Myocyte (in vitro differentiated cells): ENCODE measurements around the gene S100A8. TPM values are rescaled to one million over a fixed set of nuclear protein-coding genes. Genes with fewer than 3 reads are reported as not detected.
"Not testable (repeated sequence)": the region's sequence is repeated elsewhere in the genome, so short reads cannot be mapped to it uniquely, and the experiment has no call there.

Source experiments
- DNase-seq: peaks from one replicate; pipeline ENCODE4 v3.0.0-alpha.2; 2012; ENCODE audit warnings: low read depth
- total RNA-seq: library from RNA; depleted of rRNA; stranded (reverse); fragments of >200 nt; gene quantifications from 2 replicates; pipeline ENCODE4 v1.2.3, GENCODE V29; 2014

S100A8 gene
- total RNA-seq, 1 donor from 2014 or later, result not detected

DNA sequence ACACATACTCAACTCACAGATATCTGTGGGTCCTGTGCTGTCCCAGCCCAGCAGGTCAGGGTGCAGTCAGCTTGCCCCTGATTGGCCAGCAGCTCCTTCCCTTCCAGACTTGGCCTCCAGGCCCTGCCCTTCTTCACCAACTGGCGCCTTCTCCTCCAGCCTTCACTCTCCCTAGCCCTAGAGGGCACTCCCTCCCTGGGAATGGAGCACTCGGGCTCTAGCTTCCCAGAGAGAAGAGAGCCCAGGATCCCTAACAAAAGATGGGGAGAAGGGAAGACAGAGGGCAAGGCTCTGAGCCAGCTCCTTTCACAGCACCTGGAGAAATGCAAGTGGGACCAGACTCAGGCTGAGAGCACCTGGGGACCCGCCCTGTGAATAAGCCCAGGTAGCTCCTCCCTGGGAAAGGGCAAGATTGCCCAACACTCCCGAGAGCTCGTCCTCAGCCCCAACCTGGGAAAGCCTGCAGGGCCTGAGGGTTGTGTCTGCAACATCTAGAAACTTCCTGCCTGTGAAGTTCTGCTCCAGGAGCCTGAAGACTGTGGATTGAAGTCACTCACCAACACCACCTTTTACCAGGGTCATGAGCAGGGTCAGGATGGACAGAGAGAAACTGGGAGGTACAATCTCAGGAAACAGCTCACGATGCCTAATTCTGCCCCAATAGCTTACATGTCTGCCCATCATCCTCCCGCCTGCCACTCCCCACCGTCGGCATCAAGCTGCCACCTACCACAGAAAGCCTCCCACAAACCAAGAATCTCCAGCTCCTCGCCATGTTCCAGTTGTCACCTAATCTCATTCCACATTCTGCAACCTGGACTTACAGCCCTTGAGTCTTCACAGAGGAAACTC is 42.1 kb downstream of the S100A8 start, which contains the start of gene PGLYRP4:
Gene PGLYRP4, minus strand, starts transcription at position 331 of the 852 bp plus-strand sequence. CDS start 909 bp downstream, outside the sequence.
- DNase-seq, result no peak

DNA sequence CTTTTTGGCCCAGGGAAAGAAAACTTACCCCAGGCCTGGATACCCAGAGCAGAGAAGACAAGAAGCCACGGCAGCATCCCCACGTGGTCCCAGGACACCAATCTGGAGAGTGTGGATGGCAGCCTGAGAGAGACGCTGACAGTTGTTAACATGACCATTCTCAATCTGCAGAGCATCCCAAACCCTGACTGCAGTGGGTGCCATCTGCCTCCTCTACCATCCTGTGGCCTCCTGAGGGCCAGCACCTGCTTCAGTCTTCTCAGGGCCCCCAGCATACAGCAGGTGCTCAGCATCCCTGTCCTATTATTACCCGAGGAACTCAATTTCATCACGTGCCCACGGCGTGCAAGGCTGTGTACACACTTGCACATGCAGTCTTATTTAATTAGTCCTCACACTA is 43.0 kb downstream of the S100A8 start:
- DNase-seq, result no peak

DNA sequence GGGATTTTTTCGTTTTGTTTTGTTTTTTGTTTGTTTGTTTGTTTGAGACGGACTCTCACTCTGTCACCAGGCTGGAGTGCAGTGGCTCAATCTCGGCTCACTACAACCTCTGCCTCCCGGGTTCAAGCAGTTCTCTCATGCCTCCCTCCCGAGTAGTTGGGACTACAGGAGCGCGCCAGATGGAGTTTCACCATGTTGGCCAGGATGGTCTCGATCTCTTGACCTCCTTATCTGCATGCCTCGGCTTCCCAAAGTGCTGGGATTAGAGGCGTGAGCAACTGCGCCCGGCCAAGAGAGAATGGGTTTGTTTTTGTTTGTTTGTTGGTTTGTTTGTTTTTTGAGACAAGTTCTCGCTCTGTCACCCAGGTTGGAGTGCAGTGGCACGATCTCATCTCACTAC is 43.8 kb downstream of the S100A8 start:
- not testable (repeated sequence) for DNase-seq

DNA sequence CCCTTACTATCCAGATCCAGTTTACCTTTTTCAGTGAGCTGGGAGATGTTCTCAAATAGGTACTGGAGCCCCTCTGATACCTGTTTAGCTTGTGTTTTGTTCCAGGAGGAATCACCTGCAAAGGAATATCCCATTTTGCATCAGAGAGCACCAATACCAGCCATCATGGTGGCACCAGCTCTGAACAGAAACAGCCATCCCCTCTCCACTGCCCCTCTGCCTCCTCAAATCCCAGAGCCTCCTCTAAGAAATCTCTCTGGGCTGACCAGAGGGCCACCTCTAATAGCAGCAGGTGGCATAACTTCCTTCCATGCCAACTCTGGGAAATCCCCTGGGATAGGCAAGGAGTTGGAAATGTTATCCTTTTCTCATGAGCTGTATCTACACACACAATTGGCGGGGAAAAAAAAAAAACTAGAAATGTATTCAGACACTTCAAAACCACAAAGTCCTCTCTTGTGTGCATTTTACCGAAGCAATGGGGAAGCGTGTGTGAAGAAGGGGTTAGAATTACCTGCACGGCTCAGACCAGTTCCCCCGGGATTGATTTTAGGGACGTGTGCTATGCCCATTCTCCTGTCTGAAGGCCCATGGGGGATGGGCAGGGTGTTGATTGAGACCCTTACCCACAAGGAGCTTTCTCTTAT is 44.7 kb downstream of the S100A8 start:
- no peak for DNase-seq

DNA sequence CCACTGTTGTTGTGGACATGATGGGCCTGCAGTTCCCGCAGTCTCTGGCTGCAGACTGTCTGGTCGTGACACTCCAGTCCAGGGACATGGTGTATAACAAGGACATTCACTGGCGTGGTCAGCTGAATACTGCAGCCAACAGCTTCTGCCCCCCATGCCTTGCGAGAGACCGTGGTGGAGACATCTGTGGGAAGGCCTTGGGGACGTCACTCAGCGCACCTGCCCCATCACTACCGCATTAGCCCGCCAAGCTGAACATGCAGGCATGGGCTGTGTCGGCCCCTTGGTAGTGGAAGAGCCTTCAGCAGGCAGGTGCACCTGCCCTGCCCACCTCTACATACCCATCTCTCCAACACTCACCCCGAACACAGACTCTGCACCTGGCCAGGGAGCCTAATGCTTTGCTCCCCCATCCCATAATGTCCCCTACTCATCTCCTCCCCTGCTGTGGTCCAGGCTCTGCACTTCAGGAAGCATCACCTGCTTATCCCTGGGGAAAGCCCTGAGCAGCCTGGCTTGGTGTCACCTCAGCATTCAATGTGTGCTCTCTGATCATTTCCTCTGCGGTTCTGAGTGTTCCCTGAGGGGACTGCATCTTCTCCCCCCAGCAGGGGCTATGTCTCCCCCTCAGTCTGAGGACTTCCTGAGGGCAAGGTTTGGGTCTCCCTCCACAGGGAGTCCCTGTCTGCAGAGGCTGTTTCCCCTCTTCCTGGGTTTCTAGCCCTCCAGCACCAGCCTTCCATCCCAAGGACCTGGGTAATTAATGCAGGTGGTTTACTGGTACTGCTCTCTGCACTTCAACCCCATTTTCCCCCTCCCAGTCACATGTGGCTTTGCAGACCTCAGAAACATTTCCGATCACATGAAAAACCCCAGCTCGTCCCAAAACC is 45.4 kb downstream of the S100A8 start:
- no peak for DNase-seq

DNA sequence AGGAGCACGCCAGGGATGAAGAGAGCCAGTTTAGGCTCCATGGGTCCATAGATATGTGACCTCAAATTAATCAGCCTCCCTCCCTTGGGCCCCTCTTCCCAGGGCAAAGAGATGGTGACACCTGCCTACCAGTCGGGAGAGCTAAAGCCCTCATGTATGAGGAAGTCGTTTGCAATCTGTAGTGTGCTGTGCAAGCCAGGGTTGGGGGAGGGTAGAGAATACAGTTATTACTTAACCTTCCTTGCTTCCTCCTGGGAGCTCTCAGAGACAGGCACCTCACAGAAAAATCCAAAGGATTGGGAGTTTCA is 46.2 kb downstream of the S100A8 start:
- DNase-seq, result no peak

DNA sequence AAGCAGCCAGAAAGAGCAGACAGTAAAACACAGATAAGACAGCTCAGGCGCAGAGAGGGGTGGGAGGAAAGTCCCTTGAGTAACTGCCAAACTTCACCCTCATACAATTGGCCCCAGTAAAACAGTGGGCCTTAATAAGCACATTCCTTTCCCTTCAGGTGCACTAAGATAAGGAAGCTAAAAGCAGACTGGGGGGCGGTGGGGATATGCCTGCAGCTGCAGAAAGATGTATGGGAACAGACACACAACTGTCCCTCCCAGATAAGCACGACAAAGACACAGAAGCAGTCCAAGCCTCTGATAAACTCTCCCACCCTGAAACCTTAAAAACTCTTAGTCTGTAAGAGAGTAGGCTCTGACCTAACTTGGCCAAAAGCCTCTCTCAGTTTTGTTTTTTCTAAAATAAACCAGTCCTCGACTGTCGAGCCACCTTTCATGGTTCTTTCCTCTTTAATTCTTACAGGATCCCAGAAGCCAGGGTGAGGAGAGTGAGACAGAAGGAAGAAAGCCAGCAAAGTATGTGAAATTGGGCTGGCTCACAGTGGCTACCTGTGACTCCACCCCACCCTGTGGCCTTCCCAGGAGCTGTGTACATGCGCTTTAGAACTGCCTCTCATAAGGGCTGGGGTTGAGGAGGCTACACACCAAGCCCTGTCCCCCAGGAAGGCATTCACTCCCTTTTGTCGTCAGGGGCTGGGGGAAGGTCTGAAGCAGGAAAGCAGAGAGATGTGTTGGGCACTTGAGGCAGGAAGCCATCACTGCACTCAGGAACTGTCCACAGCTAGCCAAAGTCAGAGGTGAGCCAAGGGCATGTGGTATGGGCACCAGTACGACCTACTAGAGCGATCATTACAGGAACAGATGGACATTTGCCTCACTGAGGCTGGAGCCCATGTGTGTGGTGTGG is 46.8 kb downstream of the S100A8 start:
- no peak for DNase-seq

DNA sequence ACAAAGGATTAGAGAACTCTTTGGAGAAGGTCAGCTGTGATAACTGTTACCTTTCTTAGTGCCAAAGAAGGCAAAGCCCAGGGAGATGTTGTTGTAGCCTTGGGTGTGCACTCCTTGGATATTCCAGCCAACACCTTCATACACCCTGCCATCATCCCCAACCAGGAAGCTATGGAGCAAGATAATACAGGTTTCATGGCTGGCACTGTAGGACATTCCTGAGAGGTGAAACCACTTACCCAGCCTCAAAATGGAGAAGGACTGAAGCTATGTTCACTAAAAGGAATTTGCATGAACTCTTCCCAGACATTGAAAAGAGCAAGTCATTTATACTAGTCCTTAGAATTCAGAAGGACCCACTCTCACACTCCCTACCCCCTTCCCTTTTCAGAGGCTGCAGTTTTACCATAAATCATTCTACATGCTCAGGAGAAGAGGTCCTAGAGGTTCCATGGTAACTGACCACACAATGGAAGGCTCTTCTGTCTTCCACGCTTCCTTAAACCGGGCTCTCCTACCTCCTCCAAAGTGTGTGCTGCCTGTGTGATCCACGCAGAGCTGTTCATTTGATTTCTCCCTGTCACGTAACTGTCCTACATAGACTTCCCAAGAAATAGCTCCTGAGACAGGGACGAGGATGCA is 47.7 kb downstream of the S100A8 start:
- DNase-seq, result no peak

DNA sequence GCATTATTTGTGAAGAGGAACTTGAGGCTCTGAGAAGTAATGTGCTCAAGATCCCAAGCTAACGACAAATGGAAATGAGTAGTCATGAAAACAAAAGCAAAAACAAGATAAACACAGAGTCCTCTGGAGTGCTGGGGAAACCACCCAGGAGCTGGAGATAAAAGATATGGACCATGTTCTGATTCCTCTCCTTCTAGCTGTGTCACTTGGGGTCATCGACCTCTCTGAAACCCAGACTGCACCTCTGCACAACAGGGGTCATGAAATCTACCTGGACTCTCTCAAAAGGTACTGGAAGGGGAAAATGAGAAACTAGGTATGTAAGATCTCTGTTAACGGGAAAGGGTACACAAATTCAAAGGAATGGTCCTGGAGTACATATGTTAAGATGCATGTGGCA is 48.7 kb downstream of the S100A8 start:
- no peak for DNase-seq

DNA sequence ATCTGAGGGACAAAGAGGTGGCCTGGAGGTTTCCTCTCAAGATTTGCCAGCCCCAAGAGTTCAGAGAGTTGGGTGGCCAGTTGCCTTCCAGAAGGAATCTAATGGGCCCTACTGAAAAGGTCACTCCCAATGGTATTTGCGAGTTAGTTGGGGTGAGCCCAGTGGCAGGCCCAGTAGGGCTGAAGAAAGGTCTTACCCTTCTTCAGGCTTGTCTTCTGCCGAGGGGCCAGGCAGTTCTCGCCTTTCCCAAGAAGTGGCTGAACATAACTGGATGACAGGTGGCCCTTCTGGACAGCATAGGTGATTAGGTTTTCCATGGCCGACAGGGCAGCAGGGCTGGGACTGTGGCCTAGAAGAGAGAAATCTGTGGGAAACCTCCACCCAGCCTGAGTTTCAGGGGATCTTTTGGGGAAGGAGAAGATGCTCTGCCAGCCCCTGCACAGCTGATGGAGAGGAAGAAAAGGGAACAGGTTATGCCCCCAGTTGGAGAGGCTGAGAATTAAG is 49.4 kb downstream of the S100A8 start:
- no peak for DNase-seq

DNA sequence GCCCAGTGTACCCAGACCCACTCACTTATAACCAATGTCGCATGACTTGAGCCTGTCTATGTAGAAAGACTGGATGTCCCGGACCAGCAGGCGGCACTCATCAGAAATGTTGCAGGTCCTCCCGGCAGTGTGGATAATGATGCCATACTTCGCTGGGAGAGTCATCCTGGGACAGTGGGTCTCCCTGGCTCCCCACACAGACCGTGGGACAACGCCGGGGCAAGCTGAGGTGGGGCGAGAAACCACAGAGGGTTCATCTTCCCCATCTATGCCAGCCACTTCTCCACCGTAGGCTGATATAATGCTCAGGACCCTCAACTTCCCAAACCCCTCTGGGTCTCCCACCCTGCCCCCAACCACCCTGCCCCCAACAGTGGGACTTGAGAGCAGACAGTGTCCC is 50.5 kb downstream of the S100A8 start:
- DNase-seq, result no peak

Other genes with a start within 250 kb of the S100A8 start
- not detected in 2 replicates for gene SPRR2G, start 240.2 kb downstream of the S100A8 start, total RNA-seq
- not detected in 2 replicates for gene LELP1, start 187.6 kb downstream of the S100A8 start, total RNA-seq
- gene PRR9, start 173.5 kb downstream of the S100A8 start, total RNA-seq, result not detected in 2 replicates
- not detected in 2 replicates for gene LORICRIN, start 131.4 kb downstream of the S100A8 start, total RNA-seq
- gene PGLYRP3, start 78.1 kb downstream of the S100A8 start, total RNA-seq, result not detected in 2 replicates
- gene PGLYRP4, start 42.2 kb downstream of the S100A8 start, total RNA-seq, result not detected in 2 replicates
- gene S100A9, start 33.2 kb downstream of the S100A8 start, total RNA-seq, result not detected in 2 replicates
- gene S100A12, start 15.5 kb downstream of the S100A8 start, total RNA-seq, result not detected in 2 replicates
- gene S100A7A, start 25.4 kb upstream of the S100A8 start, total RNA-seq, result not detected in 2 replicates
- gene S100A7, start 69.6 kb upstream of the S100A8 start, total RNA-seq, result not detected in 2 replicates
- 423 and 449 TPM in 2 replicates for gene S100A6, start 144.9 kb upstream of the S100A8 start, total RNA-seq
- 2.5 and 2.9 TPM in 2 replicates for gene S100A5, start 149.9 kb upstream of the S100A8 start, total RNA-seq
- 757 and 902 TPM in 2 replicates for gene S100A4, start 154.7 kb upstream of the S100A8 start, total RNA-seq
- gene S100A3, start 158.2 kb upstream of the S100A8 start, total RNA-seq, result 7.8 and 10.8 TPM in 2 replicates
- gene S100A2, start 174.8 kb upstream of the S100A8 start, total RNA-seq, result 6.4 and 7.1 TPM in 2 replicates
- 591 and 800 TPM in 2 replicates for gene S100A16, start 222.1 kb upstream of the S100A8 start, total RNA-seq
- gene S100A14, start 225.3 kb upstream of the S100A8 start, total RNA-seq, result not detected in 2 replicates
- 237 and 291 TPM in 2 replicates for gene S100A13, start 236.4 kb upstream of the S100A8 start, total RNA-seq
- 0.52 and 3.3 TPM in 2 replicates for gene S100A1, start 237.4 kb upstream of the S100A8 start, total RNA-seq
- gene CHTOP, start 243.0 kb upstream of the S100A8 start, total RNA-seq, result 59.2 and 71.6 TPM in 2 replicates